BE2C (cell line): ENCODE data around the gene CTAG1A.

Experiments used
- DNase-seq: peaks from one replicate; pipeline ENCODE4 v3.0.0-alpha.2; 2020
- H3K27me3 ChIP-seq: fragments of 250-450 bp; sonication (Bioruptor Pico); 2 replicates; pipeline ENCODE4 v1.5.1; 2020; ENCODE audit warnings: mild to moderate bottlenecking
- H3K36me3 ChIP-seq: fragments of 250-450 bp; sonication (Bioruptor Pico); 2 replicates; pipeline ENCODE4 v1.5.1; 2020; ENCODE audit warnings: mild to moderate bottlenecking
- H3K4me1 ChIP-seq: fragments of 250-450 bp; sonication (Bioruptor Pico); 2 replicates; pipeline ENCODE4 v1.5.1; 2020
- H3K4me3 ChIP-seq: 2 replicates; pipeline ENCODE4 v1.5.1; 2011; ENCODE audit warnings: low read depth, low read length
- H3K9me3 ChIP-seq: fragments of 250-450 bp; sonication (Bioruptor Pico); 2 replicates; pipeline ENCODE4 v1.5.1; 2020
- TF ChIP-seq, protein P1 (sequence below): IDR thresholded peaks from 2 replicates; pipeline ENCODE4 v1.5.1; 2012; ENCODE audit warnings: mild to moderate bottlenecking, low read depth, low read length

The CTAG1A gene

GRCh38 chrX:154542723-154543424, 42.1 kb upstream of the CTAG1A start:
- TF ChIP-seq, protein P1, sequence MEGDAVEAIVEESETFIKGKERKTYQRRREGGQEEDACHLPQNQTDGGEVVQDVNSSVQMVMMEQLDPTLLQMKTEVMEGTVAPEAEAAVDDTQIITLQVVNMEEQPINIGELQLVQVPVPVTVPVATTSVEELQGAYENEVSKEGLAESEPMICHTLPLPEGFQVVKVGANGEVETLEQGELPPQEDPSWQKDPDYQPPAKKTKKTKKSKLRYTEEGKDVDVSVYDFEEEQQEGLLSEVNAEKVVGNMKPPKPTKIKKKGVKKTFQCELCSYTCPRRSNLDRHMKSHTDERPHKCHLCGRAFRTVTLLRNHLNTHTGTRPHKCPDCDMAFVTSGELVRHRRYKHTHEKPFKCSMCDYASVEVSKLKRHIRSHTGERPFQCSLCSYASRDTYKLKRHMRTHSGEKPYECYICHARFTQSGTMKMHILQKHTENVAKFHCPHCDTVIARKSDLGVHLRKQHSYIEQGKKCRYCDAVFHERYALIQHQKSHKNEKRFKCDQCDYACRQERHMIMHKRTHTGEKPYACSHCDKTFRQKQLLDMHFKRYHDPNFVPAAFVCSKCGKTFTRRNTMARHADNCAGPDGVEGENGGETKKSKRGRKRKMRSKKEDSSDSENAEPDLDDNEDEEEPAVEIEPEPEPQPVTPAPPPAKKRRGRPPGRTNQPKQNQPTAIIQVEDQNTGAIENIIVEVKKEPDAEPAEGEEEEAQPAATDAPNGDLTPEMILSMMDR: no peak
- Histone ChIP-seq H3K27me3 (no peaks in the 10 kb centered on the region), H3K4me1 (peaks cover 17% of the 10 kb centered on the region), H3K4me3 (no peak overlapping the region), H3K36me3 (no peaks in the 10 kb centered on the region), H3K9me3 (no peaks in the 10 kb centered on the region)
- DNase-seq: no peak

- Histone ChIP-seq H3K27me3 (no peaks in the 10 kb centered on the region), H3K4me1 (peaks cover 17% of the 10 kb centered on the region), H3K4me3 (peak overlapping the region; percentile 70), H3K9me3 (no peaks in the 10 kb centered on the region), H3K36me3 (no peaks in the 10 kb centered on the region)
- DNase-seq: no peak
- TF ChIP-seq, protein P1: no peak
Observed at GRCh38 chrX:154545673-154546274, 39.2 kb upstream of the CTAG1A start.

GRCh38 chrX:154546354-154547244, 38.3 kb upstream of the CTAG1A start, which contains the start of gene G6PD:
Gene G6PD, minus strand, starts transcription at chrX:154546846. Its CDS starts 691 bp downstream, at chrX:154546155.
- no peaks in the 10 kb centered on the region for H3K9me3 ChIP-seq
- peaks cover 8% of the 10 kb centered on the region for H3K4me1 ChIP-seq
- DNase-seq: peak; percentile 82
- H3K4me3 ChIP-seq: peak within 1 kb of the TSS; percentile 93
- no peaks in the 10 kb centered on the region for H3K27me3 ChIP-seq
- H3K36me3 ChIP-seq: no peaks in the 10 kb centered on the region
- TF ChIP-seq, protein P1: no peak

DNA sequence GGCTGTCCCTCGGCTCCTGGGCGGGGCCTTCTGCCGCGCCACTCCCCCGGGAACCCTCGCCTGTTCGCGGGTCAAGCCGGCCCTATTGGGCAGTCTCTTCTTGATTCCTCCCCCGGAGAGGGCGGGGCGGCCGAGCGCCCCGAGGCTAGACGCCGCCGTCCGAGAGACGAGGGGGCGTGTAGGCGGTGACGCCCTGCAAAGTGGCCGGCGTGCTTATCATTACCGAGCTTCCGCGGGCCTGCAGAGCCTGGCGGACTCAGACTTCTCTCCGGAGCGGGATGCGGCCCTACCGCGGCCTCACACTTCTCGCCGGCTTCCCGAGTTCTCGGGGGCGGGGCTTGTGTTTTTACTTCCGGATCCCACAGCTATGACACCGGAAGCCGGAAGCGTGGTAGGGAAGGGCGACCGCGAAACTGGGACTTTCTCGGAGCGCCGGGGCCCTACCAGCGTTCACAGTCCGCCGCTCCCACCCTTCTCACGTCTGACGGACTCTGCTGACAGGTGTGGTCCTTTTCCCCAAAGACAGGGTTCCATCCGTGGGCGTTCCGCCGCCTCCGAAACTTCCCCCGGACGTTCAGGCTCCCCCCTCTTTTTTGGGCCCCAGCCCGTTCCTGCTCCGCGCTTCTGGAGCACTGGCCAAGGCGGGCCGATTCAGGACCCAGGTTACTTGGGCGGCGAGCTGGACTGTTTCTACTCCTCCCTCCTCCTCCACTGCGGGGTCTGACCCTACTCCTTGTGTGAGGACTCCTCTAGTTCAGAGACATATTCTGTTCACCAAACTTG, 37.5 kb upstream of the CTAG1A start, which contains the start of gene IKBKG:
IKBKG (plus strand) TSS at position 376 of the 783 bp plus-strand sequence. CDS start 4,383 bp downstream, outside the sequence.
- Histone ChIP-seq H3K9me3 (no peaks in the 10 kb centered on the region), H3K4me3 (peak within 1 kb of the TSS; percentile 93), H3K4me1 (peaks cover 3% of the 10 kb centered on the region), H3K36me3 (no peaks in the 10 kb centered on the region), H3K27me3 (no peaks in the 10 kb centered on the region)
- DNase-seq: peak; percentile 92
- TF ChIP-seq, protein P1: no peak

DNA sequence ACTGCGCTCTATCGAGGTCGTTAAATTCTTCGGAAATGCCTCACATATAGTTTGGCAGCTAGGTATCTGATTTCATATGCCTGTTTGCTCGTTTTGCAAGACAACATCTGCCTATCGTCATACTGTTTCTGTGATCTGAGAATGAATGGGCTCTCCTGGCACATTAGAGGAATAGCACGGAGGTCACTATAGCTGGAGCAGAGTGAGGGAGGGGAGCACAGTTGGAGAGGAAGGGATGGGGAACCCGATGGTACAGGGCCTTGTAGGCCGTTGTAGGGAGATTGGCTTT, 37.0 kb upstream of the CTAG1A start:
- TF ChIP-seq, protein P1: no peak
- H3K36me3 ChIP-seq: no peaks in the 10 kb centered on the region
- H3K4me1 ChIP-seq: no peaks in the 10 kb centered on the region
- H3K27me3 ChIP-seq: no peaks in the 10 kb centered on the region
- peak overlapping the region; percentile 93 for H3K4me3 ChIP-seq
- no peak for DNase-seq
- no peaks in the 10 kb centered on the region for H3K9me3 ChIP-seq
